Measurements from ENCODE around the gene LFNG. TPM values are rescaled to one million over a fixed set of nuclear protein-coding genes. Genes with fewer than 3 reads are reported as not detected.
"Not testable (repeated sequence)": the region's sequence is repeated elsewhere in the genome, so short reads cannot be mapped to it uniquely, and the experiment has no call there.

The LFNG gene
- polyA plus RNA-seq, 1 experiment = 3.1 TPM

- H3K4me3 ChIP-seq (ENCODE audit: low read depth, low read length) = peak overlapping the region; percentile 85
- TF ChIP-seq, protein P1, sequence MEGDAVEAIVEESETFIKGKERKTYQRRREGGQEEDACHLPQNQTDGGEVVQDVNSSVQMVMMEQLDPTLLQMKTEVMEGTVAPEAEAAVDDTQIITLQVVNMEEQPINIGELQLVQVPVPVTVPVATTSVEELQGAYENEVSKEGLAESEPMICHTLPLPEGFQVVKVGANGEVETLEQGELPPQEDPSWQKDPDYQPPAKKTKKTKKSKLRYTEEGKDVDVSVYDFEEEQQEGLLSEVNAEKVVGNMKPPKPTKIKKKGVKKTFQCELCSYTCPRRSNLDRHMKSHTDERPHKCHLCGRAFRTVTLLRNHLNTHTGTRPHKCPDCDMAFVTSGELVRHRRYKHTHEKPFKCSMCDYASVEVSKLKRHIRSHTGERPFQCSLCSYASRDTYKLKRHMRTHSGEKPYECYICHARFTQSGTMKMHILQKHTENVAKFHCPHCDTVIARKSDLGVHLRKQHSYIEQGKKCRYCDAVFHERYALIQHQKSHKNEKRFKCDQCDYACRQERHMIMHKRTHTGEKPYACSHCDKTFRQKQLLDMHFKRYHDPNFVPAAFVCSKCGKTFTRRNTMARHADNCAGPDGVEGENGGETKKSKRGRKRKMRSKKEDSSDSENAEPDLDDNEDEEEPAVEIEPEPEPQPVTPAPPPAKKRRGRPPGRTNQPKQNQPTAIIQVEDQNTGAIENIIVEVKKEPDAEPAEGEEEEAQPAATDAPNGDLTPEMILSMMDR (IDR thresholded peaks at IDR 0.05; ENCODE audit: insufficient read depth, low read depth, low read length) = no peak
- ChIA-PET POLR2A (no interaction called here), CTCF (interaction anchor here (1.2 kb wide), 1 partner anchor 38 kb away, joined by 3 read pairs; no protein-coding TSS in a partner anchor)
- H3K27me3 ChIP-seq (ENCODE audit: control insufficient read depth, insufficient read depth, low read length) = no peaks in the 10 kb centered on the region
- H3K36me3 ChIP-seq (ENCODE audit: control insufficient read depth, insufficient read depth, low read length) = peaks cover 4% of the 10 kb centered on the region; the same call in 1 of the 2 replicates
- DNase-seq (ENCODE audit: low read depth) = no peak
These were observed 35.1 kb downstream of the LFNG start for GRCh38 chr7:2554661-2555111.

- Histone ChIP-seq H3K4me3 (ENCODE audit: low read depth, low read length) (peak within 1 kb of the TSS; percentile 85), H3K36me3 (ENCODE audit: control insufficient read depth, insufficient read depth, low read length) (peaks cover 2% of the 10 kb centered on the region; the same call in 1 of the 2 replicates), H3K27me3 (ENCODE audit: control insufficient read depth, insufficient read depth, low read length) (no peaks in the 10 kb centered on the region)
- TF ChIP-seq, protein P1 (IDR thresholded peaks at IDR 0.05; ENCODE audit: insufficient read depth, low read depth, low read length) = peak; percentile 56
- ChIA-PET CTCF (interaction anchor here (0.7 to 1.7 kb wide), 7 partner anchors 15 to 104 kb away, joined by 3 to 5 read pairs (median 4); no protein-coding TSS in a partner anchor), POLR2A (interaction anchor here (0.6 kb wide), 1 partner anchor 26 kb away, joined by 4 read pairs; no protein-coding TSS in a partner anchor)
- peak; percentile 60 for DNase-seq (ENCODE audit: low read depth)
These were observed 35.8 kb downstream of the LFNG start, which contains the start of gene BRAT1 for GRCh38 chr7:2555121-2556052. BRAT1 (minus strand) TSS chr7:2555524; CDS start chr7:2554431, 1,093 bp downstream.

DNA sequence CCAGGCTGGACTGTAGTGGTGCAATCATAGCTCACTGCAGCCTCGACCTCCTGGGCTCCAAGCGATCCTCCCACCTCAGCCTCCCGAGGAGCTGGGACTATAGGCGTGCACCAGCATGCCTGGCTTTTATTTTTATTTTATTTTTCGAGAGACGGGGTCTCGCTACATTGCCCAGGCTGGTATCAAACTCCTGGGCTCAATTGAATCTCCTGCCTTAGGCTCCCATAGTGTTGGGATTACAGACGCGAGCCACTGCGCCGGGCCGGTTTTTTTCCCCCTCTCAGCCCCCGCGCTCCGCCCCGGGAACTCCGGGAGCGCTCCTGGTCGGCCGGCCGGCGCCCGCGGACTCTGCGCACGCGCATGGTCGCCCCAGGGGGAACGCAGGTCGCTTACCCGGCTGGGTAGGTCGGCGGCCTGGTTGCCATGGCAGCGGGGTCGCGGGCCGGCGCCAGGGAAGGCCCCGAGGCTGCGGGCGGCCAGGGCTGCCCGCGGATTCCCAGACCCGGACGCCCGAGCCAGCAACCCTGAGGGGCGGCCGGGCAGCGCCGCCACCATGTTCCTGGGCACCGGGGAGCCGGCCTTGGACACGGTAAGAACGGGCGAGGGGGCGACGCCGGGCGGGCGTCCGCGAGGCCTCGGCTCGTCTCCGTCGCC lies 39.2 kb downstream of the LFNG start, which contains the start of gene IQCE:
Gene IQCE, plus strand, starts transcription at position 351 of the 654 bp plus-strand sequence. Its CDS starts 203 bp downstream, at position 554.
- TF ChIP-seq, protein P1 (IDR thresholded peaks at IDR 0.05; ENCODE audit: insufficient read depth, low read depth, low read length) = no peak
- no peak for DNase-seq (ENCODE audit: low read depth)
- no peaks in the 10 kb centered on the region for H3K27me3 ChIP-seq (ENCODE audit: control insufficient read depth, insufficient read depth, low read length)
- H3K4me3 ChIP-seq (ENCODE audit: low read depth, low read length) = peak within 1 kb of the TSS; percentile 69
- ChIA-PET CTCF (interaction anchor here (1.3 to 1.6 kb wide), 3 partner anchors 80 to 151 kb away, joined by 6 to 7 read pairs (median 6); no protein-coding TSS in a partner anchor), POLR2A (no interaction called here)
- H3K36me3 ChIP-seq (ENCODE audit: control insufficient read depth, insufficient read depth, low read length) = no peaks in the 10 kb centered on the region

- CTCF ChIA-PET = interaction anchor here (0.7 to 1.6 kb wide), 5 partner anchors 9 to 150 kb away, joined by 3 to 7 read pairs (median 6); no protein-coding TSS in a partner anchor
- Histone ChIP-seq H3K27me3 (ENCODE audit: control insufficient read depth, insufficient read depth, low read length) (no peaks in the 10 kb centered on the region), H3K4me3 (ENCODE audit: low read depth, low read length) (peak overlapping the region; percentile 69), H3K36me3 (ENCODE audit: control insufficient read depth, insufficient read depth, low read length) (no peaks in the 10 kb centered on the region)
- no peak for DNase-seq (ENCODE audit: low read depth)
- TF ChIP-seq, protein P1 (IDR thresholded peaks at IDR 0.05; ENCODE audit: insufficient read depth, low read depth, low read length) = no peak
- POLR2A ChIA-PET = no interaction called here
These were observed 39.8 kb downstream of the LFNG start for GRCh38 chr7:2559283-2559950.

- CTCF ChIA-PET; H3K36me3 ChIP-seq (ENCODE audit: control insufficient read depth, insufficient read depth, low read length); POLR2A ChIA-PET: not testable (repeated sequence)
These were observed 44.4 kb downstream of the LFNG start for GRCh38 chr7:2563955-2564354.

More at GRCh38 chr7:2563955-2564354, 44.4 kb downstream of the LFNG start:
- not testable (repeated sequence) for H3K4me3 ChIP-seq (ENCODE audit: low read depth, low read length); DNase-seq (ENCODE audit: low read depth); H3K27me3 ChIP-seq (ENCODE audit: control insufficient read depth, insufficient read depth, low read length)

All from BJ (cell line).